H9 (cell line): ENCODE results near the gene KREMEN2. TPM values are rescaled to one million over a fixed set of nuclear protein-coding genes. Genes with fewer than 3 reads are reported as not detected.

Experiments used
- DNase-seq: peaks from one replicate; pipeline ENCODE4 v3.0.0-alpha.2; 2017
- H2AFZ ChIP-seq: one replicate; pipeline ENCODE4 v1.6.1; 2013; ENCODE audit warnings: mild to moderate bottlenecking, low read length, control low read depth, moderate library complexity
- H2AK5ac ChIP-seq: 2 replicates; pipeline ENCODE4 v1.6.1; 2013; ENCODE audit warnings: low read length, control low read depth, mixed read lengths; ENCODE audit not compliant: insufficient read length
- H2BK120ac ChIP-seq: one replicate; pipeline ENCODE4 v1.6.1; 2013; ENCODE audit warnings: low read depth, mild to moderate bottlenecking, low read length, control low read depth, inconsistent platforms; ENCODE audit not compliant: poor library complexity, severe bottlenecking
- H2BK12ac ChIP-seq: 2 replicates; pipeline ENCODE4 v1.6.1; 2013; ENCODE audit warnings: low read length, control low read depth, mixed read lengths, low read depth; ENCODE audit not compliant: insufficient read length
- H2BK15ac ChIP-seq: 2 replicates; pipeline ENCODE4 v1.6.1; 2013; ENCODE audit warnings: low read depth, low read length, control low read depth
- H2BK20ac ChIP-seq: one replicate; pipeline ENCODE4 v1.6.1; 2013; ENCODE audit warnings: low read depth, mild to moderate bottlenecking, low read length, control low read depth, inconsistent platforms; ENCODE audit not compliant: poor library complexity, severe bottlenecking
- H2BK5ac ChIP-seq: 2 replicates; pipeline ENCODE4 v1.6.1; 2013; ENCODE audit warnings: low read length, control low read depth, mixed read lengths; ENCODE audit not compliant: insufficient read length
- H3K14ac ChIP-seq: 2 replicates; pipeline ENCODE4 v1.6.1; 2013; ENCODE audit warnings: low read length, control low read depth; ENCODE audit not compliant: insufficient read depth
- H3K18ac ChIP-seq: 2 replicates; pipeline ENCODE4 v1.6.1; 2013; ENCODE audit warnings: low read depth, mild to moderate bottlenecking, mixed read lengths, low read length, control low read depth; ENCODE audit not compliant: insufficient read length
- H3K23ac ChIP-seq: 2 replicates; pipeline ENCODE4 v1.6.1; 2013; ENCODE audit warnings: low read length, control low read depth, mixed read lengths, low read depth; ENCODE audit not compliant: insufficient read length
- H3K23me2 ChIP-seq: 2 replicates; pipeline ENCODE4 v1.6.1; 2013; ENCODE audit warnings: low read depth, mild to moderate bottlenecking, mixed read lengths, low read length, control low read depth; ENCODE audit not compliant: insufficient read length, poor library complexity, severe bottlenecking
- H3K27ac ChIP-seq: 2 replicates; pipeline ENCODE4 v1.5.1; 2013; ENCODE audit warnings: low read length, control low read depth, mixed read lengths, low read depth; ENCODE audit not compliant: insufficient read length
- H3K27me3 ChIP-seq: 2 replicates; pipeline ENCODE4 v1.6.1; 2013; ENCODE audit warnings: low read length, control low read depth, inconsistent platforms; ENCODE audit not compliant: insufficient read depth
- H3K4ac ChIP-seq: 2 replicates; pipeline ENCODE4 v1.6.1; 2013; ENCODE audit warnings: low read depth, mild to moderate bottlenecking, control low read depth, inconsistent platforms, low read length, moderate library complexity
- H3K4me1 ChIP-seq: 2 replicates; pipeline ENCODE4 v1.6.1; 2013; ENCODE audit warnings: low read length, control low read depth, inconsistent platforms; ENCODE audit not compliant: insufficient read depth
- H3K4me2 ChIP-seq: 2 replicates; pipeline ENCODE4 v1.6.1; 2013; ENCODE audit warnings: low read length, control low read depth, mixed read lengths; ENCODE audit not compliant: insufficient read length, insufficient read depth
- H3K56ac ChIP-seq: 2 replicates; pipeline ENCODE4 v1.6.1; 2013; ENCODE audit warnings: low read depth, mild to moderate bottlenecking, mixed read lengths, low read length, control low read depth; ENCODE audit not compliant: insufficient read length
- H3K79me1 ChIP-seq: 2 replicates; pipeline ENCODE4 v1.6.1; 2013; ENCODE audit warnings: low read depth, mild to moderate bottlenecking, moderate library complexity, low read length, control low read depth, inconsistent platforms; ENCODE audit not compliant: insufficient read depth, poor library complexity, severe bottlenecking
- H3K79me2 ChIP-seq: 2 replicates; pipeline ENCODE4 v1.6.1; 2013; ENCODE audit warnings: low read length, control low read depth, inconsistent platforms; ENCODE audit not compliant: insufficient read depth
- H3K9ac ChIP-seq: 2 replicates; pipeline ENCODE4 v1.6.1; 2013; ENCODE audit warnings: low read length, control low read depth, mixed read lengths; ENCODE audit not compliant: insufficient read length; ENCODE audit errors: extremely low read depth
- H3K9me3 ChIP-seq: one replicate; pipeline ENCODE4 v1.6.1; 2013; ENCODE audit warnings: low read depth, low read length, inconsistent platforms; ENCODE audit not compliant: control insufficient read depth
- H3T11ph ChIP-seq: one replicate; pipeline ENCODE4 v1.6.1; 2013; ENCODE audit warnings: mild to moderate bottlenecking, low read length, control low read depth, inconsistent platforms
- H4K20me1 ChIP-seq: one replicate; pipeline ENCODE4 v1.6.1; 2013; ENCODE audit not compliant: control insufficient read depth, insufficient read length, insufficient read depth
- H4K5ac ChIP-seq: 2 replicates; pipeline ENCODE4 v1.6.1; 2013; ENCODE audit warnings: low read depth, mild to moderate bottlenecking, mixed read lengths, low read length, control low read depth; ENCODE audit not compliant: insufficient read length
- H4K8ac ChIP-seq: replicated peaks from 2 replicates; pipeline ENCODE4 v1.6.1; 2013; ENCODE audit warnings: low read length, control low read depth, mixed read lengths, low read depth; ENCODE audit not compliant: insufficient read length
- H4K91ac ChIP-seq: 2 replicates; pipeline ENCODE4 v1.6.1; 2013; ENCODE audit warnings: low read depth, mild to moderate bottlenecking, moderate library complexity, mixed read lengths, low read length, control low read depth; ENCODE audit not compliant: insufficient read length
- H3K27ac Mint-ChIP-seq, 3 experiments: 2 replicates in 2 of 3; 3 replicates in 1 of 3; pipeline ENCODE4 v1.8.0; 2020 to 2021; ENCODE audit warnings: mixed read lengths in 3 of 3, mild to moderate bottlenecking in 1 of 3, moderate library complexity in 1 of 3
- H3K27me3 Mint-ChIP-seq: 2 replicates; pipeline ENCODE4 v1.8.0; 2021; ENCODE audit warnings: low read depth, mild to moderate bottlenecking, moderate library complexity, mixed read lengths
- H3K36me3 Mint-ChIP-seq, 3 experiments: 2 replicates in 2 of 3; 3 replicates in 1 of 3; pipeline ENCODE4 v1.8.0; 2020 to 2021; ENCODE audit warnings: low read depth in 3 of 3, mixed read lengths in 3 of 3; ENCODE audit not compliant: insufficient read depth in 1 of 3
- H3K4me1 Mint-ChIP-seq, 2 experiments: 2 replicates each; pipeline ENCODE4 v1.8.0; 2020; ENCODE audit warnings: mixed read lengths in 2 of 2
- H3K4me3 Mint-ChIP-seq, 2 experiments: 2 replicates in 1 of 2; 3 replicates in 1 of 2; pipeline ENCODE4 v1.8.0; 2020 to 2021; ENCODE audit warnings: mild to moderate bottlenecking in 2 of 2, mixed read lengths in 2 of 2, moderate library complexity in 1 of 2
- H3K9me3 Mint-ChIP-seq, 2 experiments: 2 replicates in 1 of 2; 3 replicates in 1 of 2; pipeline ENCODE4 v1.8.0; 2020; ENCODE audit warnings: mild to moderate bottlenecking in 2 of 2, mixed read lengths in 2 of 2, moderate library complexity in 1 of 2
- CTCF ChIP-seq: fragments of 200-600 bp; sonication (generic); conservative IDR thresholded peaks from 3 replicates; pipeline ENCODE4 v1.8.0; 2021; ENCODE audit warnings: antibody characterized with exemption, mild to moderate bottlenecking
- WGBS: extraction: QIAGEN DNeasy Blood & Tissue Kit; methylation state at CpG from one replicate; pipeline ENCODE4 v1.1.7; 2013; ENCODE audit warnings: missing lambda C conversion rate, low lambda C conversion rate, mixed read lengths; ENCODE audit not compliant: insufficient read length; ENCODE audit errors: extremely low coverage; 5-methylcytosine and 5-hydroxymethylcytosine counted together
- total RNA-seq: library from RNA; stranded (reverse); gene quantifications from 2 replicates; pipeline ENCODE4 v1.2.1, GENCODE V29; 2021

The KREMEN2 gene
- total RNA-seq, 1 experiment from 2014 or later, result 12.8 TPM

- Histone ChIP-seq H2BK5ac (no peak overlapping the region), H3K4me1 (peaks cover 11% of the 10 kb centered on the region; the same call in 1 of the 2 replicates), H2BK15ac (no peak overlapping the region), H3K79me2 (no peaks in the 10 kb centered on the region), H4K20me1 (no peaks in the 10 kb centered on the region), H3K79me1 (no peaks in the 10 kb centered on the region), H4K5ac (no peak overlapping the region), H3T11ph (no peak overlapping the region), H3K14ac (no peak overlapping the region), H4K8ac (no peak overlapping the region), H4K91ac (no peak overlapping the region), H2BK120ac (no peak overlapping the region), H3K9me3 (no peaks in the 10 kb centered on the region), H3K23me2 (peaks cover 9% of the 10 kb centered on the region), H3K27me3 (no peaks in the 10 kb centered on the region), H3K56ac (no peak overlapping the region), H3K27ac (no peak overlapping the region), H3K23ac (no peak overlapping the region), H2AK5ac (no peak overlapping the region), H2BK20ac (no peak overlapping the region), H3K4ac (no peak overlapping the region), H3K9ac (peak overlapping the region; percentile 37), H2AFZ (no peak overlapping the region), H3K18ac (peak overlapping the region; percentile 29), H2BK12ac (no peak overlapping the region), H3K4me2 (peak overlapping the region; percentile 64)
- peaks cover 0 to 7% (median 6%) of the 10 kb centered on the region in 3 experiments; a peak in 4 of 7 replicates for H3K36me3 Mint-ChIP-seq
- peaks cover 37 to 49% of the 10 kb centered on the region in 2 experiments for H3K4me1 Mint-ChIP-seq
- TF ChIP-seq CTCF, result no peak
- no CpG with 5 or more reads among the region's 25 CpGs for WGBS
- H3K9me3 Mint-ChIP-seq, result no peaks in the 10 kb centered on the region
- no peaks in the 10 kb centered on the region; the same call in 1 of the 2 replicates for H3K27me3 Mint-ChIP-seq
- peak; percentile 71 for DNase-seq
- H3K27ac Mint-ChIP-seq, result peak overlapping the region; percentile 92 to 95 (median 94); a peak in 6 of 7 replicates
- peak overlapping the region; percentile 77 to 88 for H3K4me3 Mint-ChIP-seq
Measured at GRCh38 chr16:3004781-3005284, 40.8 kb downstream of the KREMEN2 start.
